ENCODE measurements around the gene FGFRL1. TPM values are rescaled to one million over a fixed set of nuclear protein-coding genes. Genes with fewer than 3 reads are reported as not detected.
"Not testable (repeated sequence)": the region's sequence is repeated elsewhere in the genome, so short reads cannot be mapped to it uniquely, and the experiment has no call there.

FGFRL1 gene
- total RNA-seq, 1 donor from 2014 or later = 22.2 TPM

GRCh38 chr4:1043651-1044468 lies 32.4 kb downstream of the FGFRL1 start:
- intact Hi-C loops (cut with DNase I) = no loop called here
- ATAC-seq (ENCODE audit: poor library complexity) (peak; percentile 84), DNase-seq (peak; percentile 90)

- no peak for DNase-seq
Observed at GRCh38 chr4:1044469-1045192, 33.2 kb downstream of the FGFRL1 start.

GRCh38 chr4:1045193-1045594 lies 33.8 kb downstream of the FGFRL1 start:
- ATAC-seq (ENCODE audit: poor library complexity) = no peak
- intact Hi-C loops (cut with DNase I) = no loop called here
- DNase-seq = peak; percentile 34

More at GRCh38 chr4:1044469-1045192, 33.2 kb downstream of the FGFRL1 start:
- intact Hi-C loops (cut with DNase I) = no loop called here
- ATAC-seq (ENCODE audit: poor library complexity) = no peak

- ATAC-seq (ENCODE audit: poor library complexity) (no peak), DNase-seq (peak; percentile 33)
- intact Hi-C loops (cut with DNase I) = no loop called here
Observed at GRCh38 chr4:1045595-1046201, 34.3 kb downstream of the FGFRL1 start.

- DNase-seq (peak; percentile 75), ATAC-seq (ENCODE audit: poor library complexity) (peak; percentile 21)
- intact Hi-C loops (cut with DNase I) = not testable (repeated sequence)
Observed at GRCh38 chr4:1046581-1047011, 35.2 kb downstream of the FGFRL1 start.

GRCh38 chr4:1047106-1047975 lies 35.9 kb downstream of the FGFRL1 start:
- intact Hi-C loops (cut with DNase I) = no loop called here
- ATAC-seq (ENCODE audit: poor library complexity) (no peak), DNase-seq (peak; percentile 41)

GRCh38 chr4:1047976-1048772 lies 36.7 kb downstream of the FGFRL1 start:
- ATAC-seq (ENCODE audit: poor library complexity) = no peak
- DNase-seq = peak; percentile 35
- intact Hi-C loops (cut with DNase I) = no loop called here

GRCh38 chr4:1048773-1049590 lies 37.6 kb downstream of the FGFRL1 start:
- intact Hi-C loops (cut with DNase I) = no loop called here
- DNase-seq (no peak), ATAC-seq (ENCODE audit: poor library complexity) (no peak)

GRCh38 chr4:1049591-1049905 lies 38.1 kb downstream of the FGFRL1 start:
- ATAC-seq (ENCODE audit: poor library complexity) (no peak), DNase-seq (peak; percentile 38)
- intact Hi-C loops (cut with DNase I) = no loop called here

- intact Hi-C loops (cut with DNase I) = no loop called here
- DNase-seq = no peak
- ATAC-seq (ENCODE audit: poor library complexity) = no peak
Observed at GRCh38 chr4:1050486-1051213, 39.2 kb downstream of the FGFRL1 start.

- intact Hi-C loops (cut with DNase I) = no loop called here
- DNase-seq = no peak
- no peak for ATAC-seq (ENCODE audit: poor library complexity)
Observed at GRCh38 chr4:1051472-1051871, 40.0 kb downstream of the FGFRL1 start.

- intact Hi-C loops (cut with DNase I) = no loop called here
- no peak for ATAC-seq (ENCODE audit: poor library complexity)
- no peak for DNase-seq
Observed at GRCh38 chr4:1052231-1052671, 40.8 kb downstream of the FGFRL1 start.

- ATAC-seq (ENCODE audit: poor library complexity) (peak; percentile 30), DNase-seq (no peak)
- intact Hi-C loops (cut with DNase I) = no loop called here
Observed at GRCh38 chr4:1053080-1053661, 41.7 kb downstream of the FGFRL1 start.

- ATAC-seq (ENCODE audit: poor library complexity); intact Hi-C loops (cut with DNase I); DNase-seq: not testable (repeated sequence)
Observed at GRCh38 chr4:1053891-1054290, 42.5 kb downstream of the FGFRL1 start.

- intact Hi-C loops (cut with DNase I); ATAC-seq (ENCODE audit: poor library complexity): not testable (repeated sequence)
Observed at GRCh38 chr4:1054696-1055242, 43.3 kb downstream of the FGFRL1 start.

GRCh38 chr4:1055243-1055701 lies 43.8 kb downstream of the FGFRL1 start:
- intact Hi-C loops (cut with DNase I); DNase-seq; ATAC-seq (ENCODE audit: poor library complexity): not testable (repeated sequence)

More at GRCh38 chr4:1054696-1055242, 43.3 kb downstream of the FGFRL1 start:
- not testable (repeated sequence) for DNase-seq

All from Right ventricle myocardium superior (tissue), 1 donor.